Endothelial cell of umbilical vein (primary cell): ENCODE results near the gene TGFA. TPM values are rescaled to one million over a fixed set of nuclear protein-coding genes. Genes with fewer than 3 reads are reported as not detected.

ENCODE experiments used
- BruUV-seq: library from RNA; stranded (reverse); fragments of 400-500 nt; replicated peaks from 2 replicates; lab custom pipeline; 2021; lab: Mats Ljungman, UMichigan
- CTCF ChIA-PET: fragments of 300-600, 350-600 bp; sonication (Branson Sonifier 250); formaldehyde crosslinking; loops from one replicate; lab custom pipeline; 2021; ENCODE audit warnings: antibody characterized with exemption, inconsistent platforms; lab: Charles Lee
- POLR2A ChIA-PET: fragments of 300-600, 350-600 bp; sonication (Branson Sonifier 250); formaldehyde crosslinking; loops from one replicate; lab custom pipeline; 2021; ENCODE audit warnings: antibody characterized with exemption, inconsistent platforms; lab: Charles Lee
- DNase-seq: peaks from one replicate; pipeline ENCODE4 v3.0.0-alpha.2; 2011; ENCODE audit warnings: low read depth, low spot score
- FAIRE-seq: peaks from 2 replicates; lab custom pipeline; 2011; peaks lifted over from hg19 to GRCh38; lab: Jason Lieb, UNC
- H2AFZ ChIP-seq: 2 replicates; pipeline ENCODE4 v1.6.0; 2012; ENCODE audit warnings: low read depth, low read length, control low read depth, inconsistent platforms
- H3K27ac ChIP-seq: 2 replicates; pipeline ENCODE4 v1.5.1; 2011; ENCODE audit warnings: low read depth, mild to moderate bottlenecking, control low read depth, low read length, moderate library complexity; ENCODE audit not compliant: insufficient read depth
- H3K27me3 ChIP-seq, 2 experiments: 2 replicates each; pipeline versions ENCODE4 v1.6.0 to v1.6.1; 2011; ENCODE audit warnings: low read length in 2 of 2, mixed read lengths in 1 of 2; ENCODE audit not compliant: control insufficient read depth in 2 of 2, insufficient read depth in 2 of 2
- H3K36me3 ChIP-seq, 2 experiments: 2 replicates in 1 of 2; 3 replicates in 1 of 2; pipeline ENCODE4 v1.5.1; 2011; ENCODE audit warnings: low read length in 2 of 2, mild to moderate bottlenecking in 1 of 2, moderate library complexity in 1 of 2; ENCODE audit not compliant: control insufficient read depth in 2 of 2, insufficient read depth in 2 of 2; ENCODE audit errors: extremely low read depth in 1 of 2
- H3K4me1 ChIP-seq: 3 replicates; pipeline ENCODE4 v1.5.1; 2011; ENCODE audit warnings: mild to moderate bottlenecking, low read length; ENCODE audit not compliant: control insufficient read depth, insufficient read depth; ENCODE audit errors: extremely low read depth
- H3K4me2 ChIP-seq: 2 replicates; pipeline ENCODE4 v1.6.1; 2011; ENCODE audit warnings: low read length, control low read depth, mixed read lengths; ENCODE audit not compliant: insufficient read depth
- H3K4me3 ChIP-seq, 3 experiments: fragments of 200-600 bp in 1 of 3; sonication (generic), shearing (Covaris generic) in 1 of 3; replicated peaks in 1 of 3; 2 replicates each; pipeline ENCODE4 v1.5.1; 2011 to 2016; ENCODE audit warnings: control low read depth in 3 of 3, low read length in 3 of 3, mild to moderate bottlenecking in 2 of 3, inconsistent platforms in 1 of 3, low read depth in 1 of 3, moderate library complexity in 1 of 3; ENCODE audit not compliant: insufficient read depth in 1 of 3
- H3K79me2 ChIP-seq: 2 replicates; pipeline ENCODE4 v1.6.0; 2012; ENCODE audit warnings: low read length, inconsistent platforms; ENCODE audit not compliant: control insufficient read depth, insufficient read depth
- H3K9ac ChIP-seq: replicated peaks from 2 replicates; pipeline ENCODE3; 2011; ENCODE audit warnings: low read length, control low read depth; ENCODE audit not compliant: insufficient read depth; ENCODE audit errors: extremely low read depth
- H3K9me1 ChIP-seq: replicated peaks from 3 replicates; pipeline ENCODE4 v1.6.0; 2011; ENCODE audit warnings: mild to moderate bottlenecking, low read length; ENCODE audit not compliant: control insufficient read depth, insufficient read depth; ENCODE audit errors: extremely low read depth
- H3K9me3 ChIP-seq: replicated peaks from 2 replicates; pipeline ENCODE4 v1.5.1; 2012; ENCODE audit warnings: low read length, inconsistent platforms; ENCODE audit not compliant: control insufficient read depth, insufficient read depth
- H4K20me1 ChIP-seq: replicated peaks from 2 replicates; pipeline ENCODE3; 2011; ENCODE audit warnings: mild to moderate bottlenecking, low read length; ENCODE audit not compliant: control insufficient read depth, insufficient read depth; ENCODE audit errors: extremely low read depth
- CTCF ChIP-seq, 2 donors: IDR thresholded peaks; 1 replicate in 1 of 2; 2 replicates in 1 of 2; pipeline ENCODE4 v1.5.1; 2011; ENCODE audit warnings: low read length in 2 of 2, mild to moderate bottlenecking in 2 of 2, moderate library complexity in 2 of 2, control low read depth in 1 of 2, inconsistent platforms in 1 of 2, low read depth in 1 of 2; ENCODE audit not compliant: insufficient read depth in 1 of 2; ENCODE audit errors: extremely low read depth in 1 of 2
- EZH2 ChIP-seq: IDR thresholded peaks from 2 replicates; pipeline ENCODE4 v1.6.1; 2012; ENCODE audit warnings: borderline replicate concordance, low read depth, mild to moderate bottlenecking, moderate library complexity, low read length, inconsistent platforms; ENCODE audit not compliant: severe bottlenecking
- GATA2 ChIP-seq: IDR thresholded peaks from 2 replicates; pipeline ENCODE4 v1.7.0; 2011; ENCODE audit warnings: low read depth, mild to moderate bottlenecking, moderate library complexity, mixed read lengths, low read length; ENCODE audit not compliant: insufficient read length, insufficient read depth
- dilution Hi-C: fragments of 300-500 bp; cut with MboI; formaldehyde crosslinking; loops from one replicate; pipeline ENCODE4 v1.15.0; 2019; ENCODE audit warnings: low sequenced_read_pairs; ENCODE audit not compliant: extremely low pct_ligation_motif_present
- intact Hi-C: fragments of 100-400 bp; cut with micrococcal nuclease; formaldehyde crosslinking; loops from one replicate; pipeline ENCODE4 v1.10.0; 2022
- polyA plus RNA-seq, 4 experiments: library from polyadenylated mRNA; depleted of rRNA in 3 of 4; stranded (reverse) in 3 of 4; unstranded in 1 of 4; fragments of >200 nt; gene quantifications; 2 replicates each; pipeline versions ENCODE4 v1.2.1 to v1.2.3, GENCODE V29; 2011 to 2012; ENCODE audit warnings: missing spikeins in 1 of 4
- total RNA-seq: library from RNA; stranded (reverse); gene quantifications from 2 replicates; pipeline ENCODE4 v1.2.3, GENCODE V29; 2021
- TF ChIP-seq, protein P1 (sequence below): IDR thresholded peaks from 2 replicates; pipeline ENCODE4 v1.6.1; 2011; ENCODE audit not compliant: insufficient read depth, insufficient read length

TGFA gene
- total and polyA plus RNA-seq, 2 donors (not counting 3 experiments of a cell fraction or from before 2014, with no cell fraction given), result 0.22 to 0.32 TPM

- intact Hi-C loops (loop anchor here (2.0 to 5.0 kb wide), 5 partner anchors 62 to 252 kb away; partner anchors contain the start of gene FAM136A), dilution Hi-C loops (no loop called here)
- H3K9me3 ChIP-seq, result no peaks in the 10 kb centered on the region
- H3K4me3 ChIP-seq, result peak overlapping the region in 2 of 3 experiments; percentile 35 to 45
- H3K79me2 ChIP-seq, result no peaks in the 10 kb centered on the region
- H3K4me2 ChIP-seq, result peak overlapping the region; percentile 69
- H3K4me1 ChIP-seq, result peaks cover 9% of the 10 kb centered on the region
- no peaks in the 10 kb centered on the region for H3K36me3 ChIP-seq
- peaks cover 46 to 51% of the 10 kb centered on the region in 2 experiments for H3K27me3 ChIP-seq
- CTCF ChIA-PET, result interaction anchor here (5.4 kb wide), 1 partner anchor 64 kb away, joined by 41 read pairs; no protein-coding TSS in a partner anchor
- H2AFZ ChIP-seq, result peak overlapping the region; percentile 56
- H3K27ac ChIP-seq, result no peak overlapping the region
- no peak for FAIRE-seq
- no TSS peak for BruUV-seq
- TF ChIP-seq, protein P1, sequence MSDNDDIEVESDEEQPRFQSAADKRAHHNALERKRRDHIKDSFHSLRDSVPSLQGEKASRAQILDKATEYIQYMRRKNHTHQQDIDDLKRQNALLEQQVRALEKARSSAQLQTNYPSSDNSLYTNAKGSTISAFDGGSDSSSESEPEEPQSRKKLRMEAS, result no peak
- no peak for TF ChIP-seq GATA2
- no peak for TF ChIP-seq CTCF (IDR thresholded peaks at IDR 0.05; ENCODE audit: extremely low read depth in 1 of 2, insufficient read depth in 1 of 2, low read depth in 1 of 2, low read length in 2 of 2)
- H3K9me1 ChIP-seq, result no peaks in the 10 kb centered on the region
- POLR2A ChIA-PET, result no interaction called here
- no peak overlapping the region for H3K9ac ChIP-seq
- no peaks in the 10 kb centered on the region for H4K20me1 ChIP-seq
- no peak for DNase-seq
Measured at GRCh38 chr2:70554338-70554892, 789 bp upstream of the TGFA start.

DNA sequence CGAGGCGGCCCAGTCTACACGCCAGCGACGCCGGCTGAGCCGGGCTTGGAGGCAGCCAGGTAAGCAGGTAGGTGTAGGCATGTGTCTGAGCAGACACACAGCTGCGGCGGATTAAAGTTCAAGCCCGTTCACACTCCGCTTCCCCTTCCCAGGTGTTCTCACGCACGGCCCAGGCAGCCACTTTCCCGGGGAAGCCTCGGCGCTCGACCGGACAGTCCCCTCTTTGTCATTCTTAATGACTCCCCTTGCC, 367 bp downstream of the TGFA start:
- no peaks in the 10 kb centered on the region for H3K9me3 ChIP-seq
- H3K4me2 ChIP-seq, result peak overlapping the region; percentile 62
- no TSS peak for BruUV-seq
- H3K4me1 ChIP-seq, result peaks cover 9% of the 10 kb centered on the region
- peak overlapping the region; percentile 73 for H2AFZ ChIP-seq
- H3K36me3 ChIP-seq, result no peaks in the 10 kb centered on the region
- CTCF ChIA-PET, result interaction anchor here (1.0 to 1.4 kb wide), 3 partner anchors 9 to 196 kb away, joined by 3 to 7 read pairs (median 4); no protein-coding TSS in a partner anchor
- dilution Hi-C loops (no loop called here), intact Hi-C loops (loop anchor here (5.0 kb wide), 4 partner anchors 76 to 251 kb away; partner anchors contain the start of gene FAM136A)
- POLR2A ChIA-PET, result no interaction called here
- DNase-seq, result no peak
- no peaks in the 10 kb centered on the region for H3K9me1 ChIP-seq
- H3K9ac ChIP-seq, result no peak overlapping the region
- H3K4me3 ChIP-seq, result peak overlapping the region; percentile 29 to 45 (median 31)
- peaks cover 47 to 51% of the 10 kb centered on the region in 2 experiments for H3K27me3 ChIP-seq
- no peaks in the 10 kb centered on the region for H3K79me2 ChIP-seq
- H4K20me1 ChIP-seq, result no peaks in the 10 kb centered on the region
- no peak overlapping the region for H3K27ac ChIP-seq
- FAIRE-seq, result no peak
- no peak for TF ChIP-seq CTCF (IDR thresholded peaks at IDR 0.05; ENCODE audit: extremely low read depth in 1 of 2, insufficient read depth in 1 of 2, low read depth in 1 of 2, low read length in 2 of 2)
- peak; percentile 87 for TF ChIP-seq EZH2
